Ovary (tissue), 3 donors: ENCODE data around the gene MEIS1.

Experiments
- CTCF ChIP-seq, 3 donors: fragments of 450-650 bp in 2 of 3; fragments of 200-600 bp in 1 of 3; IDR thresholded peaks; one replicate each; pipeline versions ENCODE4 v1.5.1 to v1.8.0; 2016 to 2022; ENCODE audit warnings: antibody characterized with exemption in 3 of 3, mild to moderate bottlenecking in 1 of 3
- EP300 ChIP-seq: sonication (generic); formaldehyde crosslinking; IDR thresholded peaks from one replicate; pipeline ENCODE4 v1.6.1; 2017; ENCODE audit warnings: antibody characterized with exemption
- POLR2A ChIP-seq: fragments of 450-650 bp; IDR thresholded peaks from one replicate; pipeline ENCODE4 v1.6.1; 2017; ENCODE audit warnings: antibody characterized with exemption, mild to moderate bottlenecking, moderate library complexity
- donor health status: DM: no; HTN: no; CAD: no.

GRCh38 chr2:66587216-66587615 lies 152.3 kb downstream of the MEIS1 start:
- TF ChIP-seq CTCF (IDR thresholded peaks at IDR 0.05): no peak
- TF ChIP-seq POLR2A: no peak
- TF ChIP-seq EP300: no peak
